DMS79 (cell line): ENCODE measurements around the gene FHIP1B.

Experiments
- DNase-seq: peaks from one replicate; lab custom pipeline; 2025; lab: John Stamatoyannopoulos, UW

The FHIP1B gene

GRCh38 chr11:6238902-6239301 is 4.5 kb upstream of the FHIP1B start, which contains the start of gene CNGA4:
CNGA4 (plus strand) TSS chr11:6239089; CDS start chr11:6239207, 118 bp downstream.
- no peak for DNase-seq

- DNase-seq, result no peak
Observed at GRCh38 chr11:6237761-6238302, 3.4 kb upstream of the FHIP1B start.

DNA sequence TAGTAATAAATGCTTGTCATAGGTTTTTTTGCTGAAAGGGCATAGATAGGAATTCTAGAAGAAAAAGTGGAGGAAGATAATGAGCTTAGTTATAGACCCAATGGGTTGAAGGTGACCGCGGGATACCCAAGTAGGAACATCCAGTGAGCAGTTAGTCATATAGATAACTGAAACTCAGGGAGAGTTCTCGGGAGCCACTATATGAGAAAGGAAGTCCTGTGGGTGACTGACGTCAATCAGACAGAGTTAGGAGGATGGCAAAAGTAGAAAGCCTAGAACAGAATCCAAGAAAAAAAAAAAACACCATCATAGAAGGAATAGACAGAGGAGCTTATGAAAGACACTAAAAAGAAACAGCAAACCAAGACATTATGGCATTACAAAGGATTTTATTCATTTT is 2.8 kb upstream of the FHIP1B start:
- DNase-seq, result no peak

- DNase-seq, result no peak
Observed at GRCh38 chr11:6233984-6234386, 451 bp downstream of the FHIP1B start.

DNA sequence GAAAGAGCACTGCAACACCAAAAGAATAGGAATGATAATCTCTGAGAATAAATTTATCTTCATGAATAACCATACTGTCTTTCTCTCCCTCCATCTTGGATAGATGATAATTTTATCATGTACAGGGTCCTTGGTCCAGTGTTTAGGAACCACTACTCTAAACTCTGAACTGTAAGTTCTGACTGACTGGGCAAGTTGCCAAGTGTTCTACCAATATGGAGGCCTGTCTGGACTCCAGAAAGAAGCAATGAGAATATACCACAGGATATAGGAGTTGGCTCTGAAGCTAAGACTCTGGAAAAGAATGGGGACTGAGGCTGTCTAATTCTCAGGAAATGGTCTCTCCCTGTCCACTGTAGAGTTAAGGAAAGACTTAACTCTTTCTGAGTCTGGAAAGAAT is 1.5 kb downstream of the FHIP1B start:
- no peak for DNase-seq

DNA sequence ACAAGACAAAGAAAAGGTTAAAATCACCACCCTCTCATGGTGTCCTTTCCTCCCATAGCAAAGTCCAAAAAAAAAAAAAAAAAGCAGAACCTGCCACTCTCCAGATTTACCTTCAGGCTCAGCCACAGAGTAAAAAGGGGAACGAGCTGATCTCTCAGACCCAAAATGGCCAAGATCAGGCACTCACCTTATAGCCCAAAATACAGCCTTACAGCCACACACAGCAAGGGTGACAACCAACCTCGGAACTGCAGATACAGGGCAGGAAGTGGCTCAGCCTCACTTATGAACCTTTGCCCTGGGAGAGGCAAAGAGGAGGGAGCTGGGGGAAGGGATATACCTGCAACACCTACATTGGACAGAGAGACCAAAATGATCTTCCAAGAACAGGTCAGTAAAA is 4.5 kb downstream of the FHIP1B start:
- no peak for DNase-seq

DNA sequence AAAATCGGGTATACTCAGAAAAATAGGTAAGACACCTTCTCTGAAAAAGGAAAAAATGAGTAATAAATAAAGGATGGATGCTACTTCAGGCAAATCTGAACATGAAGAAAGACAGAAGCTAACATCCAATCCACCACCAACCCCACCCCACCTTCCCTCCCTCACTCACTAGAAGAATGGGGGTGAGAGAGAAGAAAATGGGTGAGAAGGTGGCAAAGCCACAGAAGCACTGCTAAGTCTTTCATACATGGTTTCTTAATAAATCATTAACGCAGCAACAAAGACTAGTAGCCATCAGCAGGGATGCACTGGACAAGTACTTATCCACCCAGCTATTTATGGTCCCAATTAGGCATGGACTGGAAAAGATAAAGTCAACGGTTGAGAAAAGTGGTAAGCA is 5.9 kb downstream of the FHIP1B start:
- no peak for DNase-seq

DNA sequence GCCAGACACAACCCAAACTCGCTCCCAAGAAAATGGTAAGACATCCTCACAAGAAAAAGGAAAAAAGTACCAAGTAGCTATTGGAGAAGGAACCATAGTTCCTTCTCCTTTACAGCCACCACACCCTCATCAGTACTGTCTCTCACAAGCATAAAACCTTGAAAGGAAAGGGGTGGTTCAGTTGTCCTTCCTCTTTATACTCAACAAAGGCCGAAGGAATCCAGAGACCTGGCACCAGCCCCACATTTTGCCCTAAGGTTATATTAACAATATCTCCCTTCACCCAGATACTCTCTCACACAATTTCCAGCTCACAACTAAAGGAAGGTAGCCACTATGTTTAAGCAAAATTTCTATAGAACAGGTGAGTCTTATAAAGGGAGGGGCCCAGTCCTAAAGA is 8.5 kb downstream of the FHIP1B start:
- DNase-seq, result no peak

DNA sequence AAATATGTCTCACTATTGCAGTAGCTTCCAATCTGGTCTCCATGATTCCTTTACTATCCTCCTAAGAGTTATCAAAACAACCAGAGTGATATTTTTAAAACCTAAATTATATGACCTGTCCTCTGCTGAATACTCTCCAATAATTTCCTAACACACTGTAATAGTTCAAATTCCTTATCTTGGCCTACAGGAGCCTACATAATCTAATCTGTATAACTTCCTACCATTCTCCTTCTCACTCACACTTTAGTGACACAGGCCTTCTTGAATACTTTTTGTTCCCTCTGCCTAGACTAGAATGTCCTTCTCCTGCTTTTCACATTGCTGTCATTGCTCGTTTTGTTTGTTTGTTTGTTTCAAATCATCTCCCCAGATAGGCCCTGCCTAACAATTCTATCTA is 9.4 kb downstream of the FHIP1B start:
- DNase-seq, result no peak

- no peak for DNase-seq
Observed at GRCh38 chr11:6224421-6224820, 10.0 kb downstream of the FHIP1B start.

DNA sequence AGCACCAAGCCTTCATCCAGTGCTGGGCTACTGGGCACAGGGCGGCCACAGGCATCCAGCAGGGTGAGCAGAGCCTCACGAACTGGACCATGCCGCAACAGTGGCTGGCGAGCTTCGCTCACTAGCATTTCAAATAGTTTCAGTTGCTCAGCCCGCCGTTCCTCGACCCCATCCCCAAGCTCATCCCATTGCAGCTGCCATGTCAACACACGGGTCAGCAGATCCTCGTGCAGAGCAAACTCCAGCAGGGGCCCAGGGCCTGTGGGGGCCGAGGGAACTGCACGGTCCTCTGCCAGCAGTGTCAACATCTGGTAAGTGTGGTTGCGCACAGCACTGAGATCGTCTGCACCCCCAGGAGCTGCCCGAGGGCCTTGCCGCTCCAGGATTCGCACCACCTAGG is 10.6 kb downstream of the FHIP1B start:
- no peak for DNase-seq

DNA sequence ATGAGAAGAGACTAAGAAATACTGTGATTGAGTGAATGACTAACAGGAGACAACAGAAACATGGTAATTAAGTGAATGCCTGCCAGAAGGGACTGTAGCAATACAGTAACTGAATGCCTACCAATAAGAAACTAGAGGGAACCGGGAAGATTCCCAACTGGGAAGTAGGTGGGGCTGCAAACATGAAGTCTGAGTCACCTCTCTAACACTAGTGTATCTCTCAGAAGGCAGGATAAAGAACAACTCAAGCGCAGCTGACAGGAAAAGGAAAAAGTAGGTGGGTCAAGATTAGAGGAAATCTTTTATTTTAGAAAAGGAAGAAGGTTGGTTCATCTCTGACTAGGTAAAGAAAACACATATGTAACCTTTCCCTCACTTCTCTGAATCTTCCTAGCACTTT is 15.1 kb downstream of the FHIP1B start:
- DNase-seq, result no peak

DNA sequence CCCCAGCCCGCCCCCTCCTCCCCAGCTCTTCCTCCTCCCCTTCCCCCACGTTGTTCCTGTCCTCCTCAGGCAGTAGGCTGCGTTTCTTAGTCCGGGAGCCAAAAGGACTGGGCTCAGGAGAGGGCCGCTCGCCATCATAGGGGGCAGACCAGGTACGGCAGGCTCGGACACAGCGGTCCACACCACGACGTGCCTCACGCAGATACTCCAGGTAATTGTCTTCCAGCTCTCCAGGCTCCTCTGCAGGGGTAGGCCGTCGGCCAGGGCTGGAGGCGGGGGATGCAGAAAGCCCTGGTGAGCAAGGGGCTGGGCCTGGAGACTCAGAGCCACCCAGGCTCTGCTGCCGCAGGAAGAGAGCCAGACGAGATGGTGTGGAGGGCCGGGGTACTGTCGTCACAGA is 16.7 kb downstream of the FHIP1B start:
- no peak for DNase-seq

DNA sequence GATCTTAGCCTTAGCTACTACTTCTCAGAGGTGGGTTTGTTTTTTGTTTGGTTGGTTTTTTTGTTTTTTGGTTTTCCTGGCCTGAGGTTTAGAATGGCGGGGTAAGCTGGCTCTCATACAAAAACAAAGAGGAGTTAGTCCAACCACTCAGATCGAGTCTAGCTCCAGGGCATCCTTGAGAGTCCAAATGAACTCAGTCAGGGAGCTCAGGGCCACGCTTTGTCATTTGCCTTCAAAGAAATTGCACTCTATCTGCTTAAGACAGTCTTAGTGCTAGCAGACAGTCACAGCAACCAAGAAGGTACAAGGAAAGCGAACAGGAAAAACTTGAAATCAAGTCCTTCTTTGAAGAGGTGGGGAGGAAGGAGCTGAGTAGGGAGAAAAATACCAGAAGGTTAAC is 17.9 kb downstream of the FHIP1B start:
- DNase-seq, result no peak

DNA sequence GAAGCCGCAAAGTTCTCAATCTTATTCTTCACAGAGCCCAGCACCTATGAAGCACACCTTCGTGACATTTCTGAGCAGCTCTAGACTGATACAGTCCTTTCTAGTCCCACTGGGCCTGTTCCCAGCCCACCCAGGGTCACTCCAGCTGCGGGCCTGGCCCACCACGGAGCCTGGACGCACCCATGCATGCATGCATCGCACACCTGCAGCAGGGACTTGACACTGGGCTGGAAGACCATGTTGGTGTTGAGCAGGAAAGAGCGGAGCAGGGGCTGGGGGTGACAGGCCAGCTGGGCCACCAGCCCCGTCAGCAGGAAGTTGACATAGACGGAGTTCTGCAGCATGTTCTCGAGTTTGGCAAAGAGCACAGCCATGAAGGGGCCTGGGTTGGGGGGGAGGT is 19.9 kb downstream of the FHIP1B start:
- no peak for DNase-seq

DNA sequence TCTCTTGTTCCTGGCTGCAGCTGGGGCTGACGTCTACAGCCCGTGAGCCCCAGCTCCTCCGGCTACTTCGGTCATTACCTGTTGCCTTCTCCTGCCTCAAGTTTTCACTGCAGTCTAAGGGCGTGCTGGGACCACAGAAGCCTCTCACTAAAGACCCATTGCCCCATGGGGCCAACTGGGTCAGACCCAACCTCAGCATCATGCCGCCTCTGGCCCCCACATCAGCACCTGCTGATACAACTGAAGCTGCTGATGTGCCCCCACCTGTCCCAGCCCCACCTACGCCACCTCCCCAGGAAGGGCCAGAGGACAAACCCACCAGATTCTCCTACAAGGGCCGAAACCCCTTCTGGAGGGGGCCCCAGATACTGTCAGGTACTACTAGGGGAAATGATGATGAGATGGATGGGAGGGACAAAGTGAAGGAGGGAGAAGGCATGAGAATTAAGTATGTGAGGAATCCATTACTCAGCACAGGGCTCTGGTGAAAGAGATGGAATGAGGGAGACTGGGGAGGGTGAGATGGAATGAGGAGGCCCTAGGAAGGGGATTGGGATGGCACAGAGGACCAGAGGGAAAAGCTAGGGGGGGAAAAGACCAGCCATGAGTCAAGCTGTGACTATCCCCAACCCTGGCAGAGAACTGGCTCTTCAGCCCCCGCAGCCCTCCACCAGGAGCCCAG is 24.0 kb downstream of the FHIP1B start:
- DNase-seq, result no peak

GRCh38 chr11:6209801-6210200 is 24.6 kb downstream of the FHIP1B start:
- DNase-seq, result no peak

DNA sequence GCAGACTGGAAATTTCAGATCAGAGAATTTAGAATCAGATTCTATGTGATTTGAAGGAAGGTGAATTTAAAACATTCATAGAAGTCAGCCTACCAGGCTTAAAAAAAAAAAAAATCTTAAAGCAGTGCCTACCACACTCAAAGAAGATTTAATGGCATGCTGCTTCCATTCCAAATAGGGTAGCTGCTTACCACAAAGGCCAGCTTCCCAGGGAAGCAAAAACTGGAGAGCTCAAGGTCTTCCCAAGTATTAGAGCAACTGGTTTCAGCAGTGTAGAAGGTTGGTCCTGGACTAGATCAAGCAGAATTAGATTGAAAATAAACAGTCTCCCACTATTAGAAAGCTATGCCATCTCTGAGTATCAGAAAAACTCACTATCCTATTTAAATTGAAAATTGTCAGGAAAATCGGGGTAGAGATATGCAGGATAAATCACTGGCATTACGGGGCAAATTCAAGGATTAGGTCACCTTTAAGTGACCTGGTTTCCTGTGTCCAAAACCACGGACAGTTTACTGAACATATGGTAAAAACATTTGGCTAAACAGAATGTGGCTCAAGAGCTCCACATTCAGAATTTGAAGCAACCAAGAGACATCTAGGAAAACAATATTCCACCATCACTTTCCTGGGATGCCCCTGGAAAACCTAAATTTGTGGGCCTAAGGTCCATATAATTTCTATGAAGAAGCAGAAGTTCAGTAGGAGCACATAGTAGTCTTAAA is 27.8 kb downstream of the FHIP1B start:
- DNase-seq, result no peak

- DNase-seq, result no peak
Observed at GRCh38 chr11:6205366-6205765, 29.1 kb downstream of the FHIP1B start, which contains the start of gene C11orf42. C11orf42 (plus strand) TSS chr11:6205557; CDS start chr11:6205616, 59 bp downstream.

DNA sequence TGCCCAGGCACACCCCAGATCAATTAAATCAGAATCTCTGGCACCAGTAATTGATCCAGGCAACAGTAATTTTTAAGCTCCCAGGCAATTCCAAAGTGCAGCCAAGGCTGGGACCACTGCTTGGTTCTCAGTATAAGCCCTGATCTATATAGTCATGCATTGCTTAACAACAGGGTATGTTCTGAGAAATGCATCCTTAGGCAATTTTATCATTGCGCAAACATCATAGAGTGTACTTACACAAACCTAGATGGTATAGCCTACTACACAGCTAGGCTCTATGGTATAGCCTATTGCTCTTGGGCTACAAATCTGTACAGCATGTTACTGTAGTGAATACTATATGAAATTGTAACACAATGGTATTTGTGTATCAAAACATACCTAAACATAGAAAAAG is 29.7 kb downstream of the FHIP1B start:
- DNase-seq, result no peak

- DNase-seq, result no peak
Observed at GRCh38 chr11:6203327-6203726, 31.1 kb downstream of the FHIP1B start.

GRCh38 chr11:6202041-6202440 is 32.4 kb downstream of the FHIP1B start:
- no peak for DNase-seq

GRCh38 chr11:6201481-6201880 is 33.0 kb downstream of the FHIP1B start:
- no peak for DNase-seq
